ENCODE data around the gene DNAJC8.

DNA sequence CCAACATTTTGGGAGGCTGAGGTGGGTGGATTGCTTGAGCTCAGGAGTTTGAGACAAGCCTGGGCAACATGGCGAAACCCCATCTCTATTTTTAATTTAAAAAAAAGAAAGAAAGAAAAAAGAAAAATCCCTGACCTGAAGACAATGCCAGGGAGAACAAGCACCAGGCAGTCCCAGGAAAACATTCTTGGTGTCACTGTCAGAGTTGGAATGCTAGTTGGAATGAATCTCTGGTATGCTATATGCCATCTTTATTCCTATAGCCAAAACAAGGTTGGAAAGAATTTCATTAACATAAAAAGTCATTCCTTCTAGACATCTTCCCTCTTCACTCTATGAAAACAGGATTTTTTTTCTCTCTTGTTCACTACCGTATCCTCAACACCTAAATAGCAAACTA lies 2.8 kb downstream of the DNAJC8 start:
- TF ChIP-seq POLR2AphosphoS5 (IDR thresholded peaks at IDR 0.05; ENCODE audit: low read depth, low read length) (no peak), POLR2A (IDR thresholded peaks at IDR 0.05; ENCODE audit: low read depth, low read length) (no peak), TAF1 (IDR thresholded peaks at IDR 0.05; ENCODE audit: borderline replicate concordance, low read depth, low read length) (no peak)

All from GM12892 (cell line).